ENCODE data around the gene RAB44. TPM values are rescaled to one million over a fixed set of nuclear protein-coding genes. Genes with fewer than 3 reads are reported as not detected.
"Not testable (repeated sequence)": the region's sequence is repeated elsewhere in the genome, so short reads cannot be mapped to it uniquely, and the experiment has no call there.

Gene RAB44
- polyA plus RNA-seq, 1 donor, result 0.12 TPM

DNA sequence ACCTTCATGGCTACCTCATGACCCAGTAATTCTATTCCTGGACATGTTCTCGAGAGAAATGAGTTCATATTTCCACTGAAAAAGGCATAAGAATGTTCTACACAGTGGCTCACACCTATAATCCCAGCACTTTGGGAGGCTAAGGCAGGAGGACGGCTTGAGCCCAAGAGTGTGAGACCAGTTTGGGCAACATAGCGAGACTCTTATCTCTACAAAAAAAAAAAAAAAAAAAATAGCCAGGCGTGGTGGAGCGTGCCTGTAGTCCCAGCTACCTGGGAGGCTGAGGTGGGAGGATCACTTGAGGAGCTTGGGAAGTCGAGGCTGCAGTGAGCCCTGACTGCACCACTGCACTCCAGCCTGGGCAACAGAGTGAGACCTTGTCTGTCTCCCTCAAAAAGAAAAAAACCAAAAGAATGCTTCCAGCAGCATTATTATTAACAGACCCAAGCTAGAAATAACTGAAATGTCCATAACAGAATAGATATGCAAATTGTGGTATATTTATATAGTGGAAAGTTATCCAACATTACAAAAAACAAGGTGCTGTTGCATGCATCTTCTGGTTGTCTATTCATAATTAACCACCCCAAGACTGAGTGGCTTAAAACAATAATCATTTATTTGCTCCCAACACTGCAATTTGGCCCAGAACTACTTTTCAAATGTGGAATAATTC is 9.4 kb upstream of the RAB44 start:
- DNase-seq, result no peak

DNA sequence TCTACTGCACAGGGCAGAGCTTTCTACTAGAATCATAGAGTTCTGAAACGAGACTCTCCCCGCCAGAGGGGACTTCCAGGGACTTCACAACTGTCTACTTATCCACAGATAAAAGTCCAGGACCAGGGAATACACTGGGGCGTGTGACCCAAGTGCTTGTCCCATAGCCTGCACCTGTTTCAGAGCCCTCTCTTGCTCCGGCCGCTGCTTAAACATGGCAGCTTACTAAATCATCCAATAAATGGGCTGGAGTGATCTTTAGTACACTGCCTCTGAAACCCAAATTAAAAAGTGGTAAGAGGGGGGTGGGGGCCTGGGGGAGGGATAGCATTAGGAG is 8.9 kb upstream of the RAB44 start:
- no peak for DNase-seq

DNA sequence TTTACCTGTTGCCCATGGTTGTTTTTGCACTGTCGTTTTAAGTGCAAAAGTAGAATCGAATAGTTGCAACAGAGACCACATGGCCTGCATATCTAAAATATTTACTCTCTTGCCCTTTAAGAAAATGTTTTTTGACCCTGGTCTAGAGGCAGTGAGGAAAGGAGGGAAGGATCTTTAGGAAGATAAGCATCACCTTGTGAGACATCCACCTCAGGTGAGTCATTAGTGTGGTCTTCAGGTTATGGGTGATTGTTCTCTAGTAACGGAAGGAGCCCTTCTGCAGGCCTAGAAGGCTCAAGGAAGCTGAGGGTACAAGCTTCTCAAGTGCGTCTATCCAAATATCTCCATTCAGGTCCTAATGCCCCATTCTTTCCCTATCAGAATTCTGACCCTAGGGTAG is 6.6 kb upstream of the RAB44 start:
- DNase-seq, result no peak

DNA sequence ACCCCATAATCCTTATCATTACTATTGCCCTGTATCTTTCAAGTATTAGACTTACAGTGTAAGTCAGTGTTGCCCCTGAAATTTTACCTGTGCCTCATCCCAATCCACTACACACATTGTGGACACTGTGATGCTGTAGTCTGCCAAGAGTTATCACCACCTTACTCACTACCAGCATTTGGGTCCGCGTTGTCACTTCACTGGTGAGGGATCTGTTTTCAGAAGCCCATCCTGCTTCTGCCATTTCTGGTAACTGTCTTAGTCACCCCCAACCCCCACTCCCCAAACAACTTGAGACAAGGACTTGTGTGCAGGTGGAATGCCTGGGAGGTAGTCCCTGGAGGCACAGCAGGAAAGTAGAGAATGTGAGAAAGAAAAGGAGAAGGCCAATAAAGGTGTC is 6.0 kb upstream of the RAB44 start:
- DNase-seq, result no peak

DNA sequence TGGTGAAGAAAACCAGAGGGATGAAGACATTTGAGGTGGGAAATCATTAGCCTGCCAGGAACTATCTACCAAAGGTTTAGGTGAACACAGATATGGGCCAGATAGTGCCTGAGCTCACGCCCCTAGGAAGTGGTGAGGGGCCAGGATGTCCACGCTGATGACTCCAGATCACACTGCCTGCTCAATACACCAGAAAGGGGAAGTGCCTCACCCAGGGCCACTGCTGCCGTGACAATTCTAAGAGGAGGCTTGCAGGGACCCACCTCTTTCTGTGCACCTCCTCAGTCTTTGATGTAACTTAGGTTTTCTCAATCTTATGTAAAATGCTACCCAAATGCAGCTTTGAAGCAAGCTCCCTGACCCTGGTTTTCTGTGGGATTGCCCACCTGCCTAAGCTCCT is 5.4 kb upstream of the RAB44 start:
- DNase-seq, result no peak

DNA sequence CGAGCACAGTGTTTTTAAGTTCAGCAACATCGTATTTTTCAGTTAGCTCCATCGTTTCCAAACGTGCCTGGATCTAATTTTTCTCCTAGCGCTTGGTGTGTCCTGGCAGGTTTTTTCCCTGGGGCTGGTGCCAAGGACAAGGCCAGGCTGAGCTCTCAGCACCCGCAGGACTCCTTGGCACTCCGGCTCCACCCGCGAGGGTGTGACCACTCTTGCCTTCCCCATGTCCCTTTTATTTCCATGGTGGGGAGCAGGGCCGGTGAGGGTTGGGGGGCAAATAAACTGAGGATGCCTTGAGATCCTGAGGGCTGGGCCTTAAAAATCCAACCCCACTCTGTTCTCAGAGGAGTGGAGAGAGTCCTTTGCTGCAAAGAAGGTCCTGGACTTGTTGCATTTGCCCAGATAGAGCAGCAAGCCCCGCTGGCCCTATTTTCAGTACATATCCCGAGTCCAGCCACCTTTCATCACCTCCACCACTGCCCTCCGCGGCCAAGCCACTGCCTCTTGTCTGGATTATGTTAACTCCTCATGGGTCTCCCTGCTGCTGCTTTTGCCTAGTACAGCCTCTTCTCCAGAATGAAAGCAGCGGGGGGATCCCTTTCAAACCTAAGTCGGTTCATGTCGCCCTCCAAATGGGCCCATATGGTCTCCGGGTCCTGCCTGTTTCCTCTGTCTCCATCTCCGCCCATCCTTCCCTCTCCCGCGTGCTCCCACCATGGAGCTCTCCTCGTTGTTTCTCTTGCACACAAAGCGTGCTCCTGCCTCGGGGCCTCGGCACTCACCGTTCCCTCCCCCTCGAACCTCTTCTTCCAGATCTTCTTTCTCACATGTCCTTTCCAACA is 4.5 kb upstream of the RAB44 start:
- DNase-seq, result no peak

DNA sequence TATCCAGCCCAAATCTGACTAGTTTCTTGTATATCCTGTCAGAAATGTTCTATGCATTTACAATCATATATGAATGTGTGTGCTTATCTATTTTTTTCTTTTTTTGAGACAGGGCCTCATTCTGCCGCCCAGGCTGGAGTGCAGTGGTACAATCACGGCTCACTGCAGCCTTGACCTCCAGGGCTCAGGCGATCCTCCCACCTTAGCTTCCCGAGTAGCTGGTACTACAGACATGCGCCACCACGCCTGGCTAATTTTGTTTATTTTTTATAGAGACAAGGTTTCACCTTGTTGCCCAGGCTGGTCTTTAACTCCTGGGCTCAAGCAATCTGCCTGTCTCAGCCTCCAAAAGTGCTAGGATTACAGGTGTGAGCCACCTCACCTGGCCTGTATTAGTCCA is 3.0 kb upstream of the RAB44 start:
- DNase-seq, result no peak

DNA sequence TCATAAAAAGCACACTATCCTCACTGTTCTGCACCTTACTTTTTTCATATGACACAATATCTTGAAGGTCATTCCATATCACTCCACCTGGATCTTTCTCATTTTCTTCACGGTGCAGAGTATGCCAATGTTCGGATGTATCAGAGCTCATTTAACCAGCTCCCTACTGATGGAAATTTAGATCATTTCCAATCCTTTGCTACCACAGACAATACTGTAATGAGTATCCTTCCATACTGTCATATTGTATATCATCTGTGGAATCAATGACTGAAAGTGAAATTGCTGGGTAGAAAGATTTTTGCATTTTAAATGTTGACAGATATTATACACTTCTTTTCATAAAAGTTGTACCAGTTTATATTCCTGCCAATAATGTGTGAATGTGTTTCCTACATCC is 2.2 kb upstream of the RAB44 start:
- DNase-seq, result no peak

DNA sequence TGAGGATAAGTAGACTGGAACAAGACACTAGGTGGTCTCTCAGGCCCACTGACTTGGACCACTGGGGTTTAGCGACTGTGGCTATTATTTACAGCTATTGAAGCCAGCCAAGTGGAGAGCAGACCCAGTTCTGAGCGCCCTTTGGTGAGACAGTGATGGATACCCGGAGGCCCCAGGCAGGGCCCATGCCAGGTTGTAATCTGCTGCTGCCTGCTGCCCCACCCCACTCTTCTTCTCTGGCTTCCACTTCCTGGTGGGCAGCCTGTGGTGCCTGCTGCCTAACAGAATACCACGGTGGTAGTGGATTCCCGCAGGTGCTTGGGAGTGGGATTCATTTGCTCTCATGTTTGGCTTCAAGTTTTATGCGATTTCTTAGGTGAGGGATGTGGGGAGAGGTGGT is 570 bp downstream of the RAB44 start:
- DNase-seq, result no peak

DNA sequence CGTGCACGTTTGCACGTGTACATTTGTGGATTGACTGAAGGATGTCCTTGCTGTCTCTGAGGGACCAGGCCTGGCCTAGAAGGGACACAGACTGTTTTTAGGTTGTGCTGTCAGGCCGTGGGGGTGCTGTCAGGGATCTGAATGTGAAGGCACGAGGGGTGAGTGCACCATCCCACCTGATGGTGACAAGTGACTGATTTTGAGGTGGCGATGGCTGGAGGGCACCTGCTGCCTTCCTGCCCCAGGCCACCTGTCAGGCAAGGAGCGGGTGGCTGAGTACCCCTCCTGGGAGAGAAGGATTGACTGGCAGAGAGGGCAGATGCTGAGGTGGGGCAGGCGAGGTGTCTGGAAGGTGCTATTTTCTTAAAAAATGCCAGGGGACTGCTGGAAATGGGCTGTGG is 1.2 kb downstream of the RAB44 start:
- DNase-seq, result no peak

DNA sequence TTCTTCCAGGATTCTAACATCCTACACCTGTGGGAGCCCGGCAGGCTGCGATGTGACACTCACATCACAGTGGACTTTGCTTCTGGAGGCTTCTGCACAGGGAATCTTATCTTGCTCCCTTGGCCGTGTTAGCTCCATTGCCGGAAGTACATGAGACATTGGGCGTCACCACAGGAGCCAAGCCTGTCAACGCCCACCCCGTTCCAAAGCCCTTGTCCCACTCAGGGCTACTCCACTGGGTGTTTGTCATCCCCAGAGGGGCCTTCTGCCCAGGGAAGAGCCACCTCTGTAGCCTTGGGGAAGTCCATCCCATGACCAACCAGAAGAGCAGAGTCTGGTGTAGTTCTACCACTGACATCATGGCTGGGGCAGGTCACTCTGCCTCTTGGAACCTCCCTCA is 1.7 kb downstream of the RAB44 start:
- DNase-seq, result no peak

DNA sequence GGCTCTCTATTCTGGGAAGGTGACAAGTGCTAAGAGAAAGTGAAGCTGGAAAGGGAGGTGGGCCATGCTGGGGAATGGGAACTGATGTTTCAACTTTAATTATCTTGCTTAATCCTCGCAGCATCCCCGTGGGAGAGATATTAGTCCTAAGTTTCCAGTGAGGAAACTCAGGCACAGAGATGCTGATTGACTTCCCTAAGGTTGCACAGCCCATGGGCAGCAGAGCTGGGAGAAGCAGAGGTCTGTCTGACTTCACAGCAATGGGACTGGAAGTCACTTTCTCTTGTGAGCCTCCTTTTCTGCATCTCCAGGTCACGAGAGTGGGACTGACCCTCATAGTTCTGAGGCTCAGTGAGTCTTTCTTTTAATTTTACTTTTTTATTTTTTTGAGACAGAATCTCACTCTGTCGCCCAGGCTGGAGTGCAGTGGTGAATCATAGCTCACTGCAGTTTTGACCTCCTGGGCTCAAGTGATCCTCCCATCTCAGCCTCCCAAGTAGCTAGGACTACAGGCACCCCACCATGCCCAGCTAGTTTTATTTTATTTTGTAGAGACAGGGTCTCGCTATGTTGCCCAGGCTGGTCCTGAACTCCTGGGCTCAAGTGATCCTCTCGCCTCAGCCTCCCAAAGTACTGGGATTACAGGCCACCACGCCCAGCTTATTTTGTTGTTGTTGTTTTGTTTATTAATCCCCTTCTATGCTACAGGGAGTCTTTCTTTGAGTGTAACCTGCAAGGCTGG is 2.6 kb downstream of the RAB44 start:
- DNase-seq, result no peak

DNA sequence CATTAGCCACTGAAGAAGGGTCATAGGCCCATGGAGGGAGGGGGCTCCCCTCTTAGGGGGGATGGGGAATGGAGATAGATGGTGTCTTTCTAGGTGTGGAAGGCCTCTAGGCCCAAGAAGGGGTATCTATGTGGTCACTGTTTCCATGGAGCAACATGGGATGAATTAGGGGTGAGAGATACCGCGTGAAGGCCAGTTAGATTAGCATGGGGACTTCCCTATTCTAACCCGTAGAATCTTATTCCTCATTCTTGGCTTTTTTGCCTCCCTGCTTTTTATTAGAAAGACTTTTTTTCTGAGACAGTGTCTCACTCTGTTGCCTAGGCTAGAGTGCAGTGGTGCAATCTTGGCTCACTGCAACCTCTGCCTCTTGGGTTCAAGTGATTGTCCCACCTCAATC is 3.2 kb downstream of the RAB44 start:
- DNase-seq, result no peak

DNA sequence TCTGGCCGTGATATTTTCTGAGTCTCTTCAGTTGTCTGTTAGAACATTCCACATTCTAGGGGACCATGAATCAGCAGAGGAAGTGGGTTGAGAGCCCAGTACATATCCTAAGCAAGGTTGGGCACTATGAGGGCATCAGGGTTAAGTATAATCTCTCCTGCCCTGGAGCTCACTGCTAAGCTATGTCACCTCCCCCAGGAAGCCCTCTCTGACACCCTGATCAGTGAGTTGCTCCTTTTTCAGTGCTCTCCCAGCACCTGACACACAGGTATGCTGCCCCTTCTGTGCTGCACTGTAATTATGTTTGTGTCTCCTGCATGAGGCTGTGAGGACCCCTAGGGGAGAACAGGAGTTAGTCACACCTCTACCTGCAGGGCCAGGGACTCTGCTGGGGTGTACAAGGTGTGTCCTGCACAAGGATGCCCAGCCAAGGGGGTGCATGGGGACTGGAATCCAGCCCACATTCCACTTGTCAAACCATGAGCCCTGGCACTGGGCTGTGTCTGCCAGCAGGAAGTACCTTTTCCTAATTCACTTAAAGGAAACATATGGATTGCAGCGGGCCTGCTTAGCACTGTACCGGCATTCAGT is 3.9 kb downstream of the RAB44 start:
- no peak for DNase-seq

DNA sequence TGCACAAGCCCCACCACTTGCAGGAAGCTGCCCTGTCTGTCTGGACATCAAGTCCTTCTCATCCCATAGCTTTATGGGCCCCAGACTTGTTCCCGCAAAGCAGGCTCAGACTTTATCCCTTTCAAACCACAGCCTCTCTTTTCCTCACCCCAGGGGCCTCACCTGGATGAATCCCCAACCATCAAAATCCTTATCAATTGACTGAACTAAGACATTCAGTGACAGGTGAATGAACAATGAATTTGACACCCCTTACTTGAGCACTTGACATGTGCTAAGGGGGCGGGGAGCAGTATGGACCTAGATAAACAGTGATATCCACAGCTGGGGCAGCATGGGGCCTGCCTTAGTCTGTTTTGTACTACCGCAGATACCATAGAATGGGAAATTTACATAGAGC is 5.0 kb downstream of the RAB44 start:
- DNase-seq, result no peak

DNA sequence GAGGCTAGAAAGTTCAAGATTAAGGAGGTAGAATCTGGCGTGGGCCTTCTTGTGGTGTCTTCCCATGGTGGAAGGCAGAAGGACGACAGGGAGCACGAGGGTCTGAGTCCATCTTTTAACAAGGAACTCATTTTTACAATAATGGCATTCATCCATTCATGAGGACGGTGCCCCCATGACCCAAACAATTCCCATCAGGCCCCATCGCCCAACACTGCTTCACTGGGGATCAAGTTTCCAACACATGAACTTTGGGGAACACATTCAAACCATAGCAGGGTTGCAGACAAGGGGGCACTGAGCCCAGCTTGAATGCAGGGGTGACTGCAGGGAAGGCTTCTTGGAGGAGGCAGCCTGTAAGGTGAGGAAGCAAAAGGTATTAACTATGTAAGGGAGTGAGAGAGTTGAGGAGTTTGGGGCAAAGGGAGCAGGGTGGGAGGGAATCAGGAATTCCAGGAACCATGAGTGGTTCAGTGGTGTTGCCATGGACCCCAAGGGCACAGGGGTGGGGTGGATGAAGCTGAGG is 5.5 kb downstream of the RAB44 start:
- DNase-seq, result no peak

DNA sequence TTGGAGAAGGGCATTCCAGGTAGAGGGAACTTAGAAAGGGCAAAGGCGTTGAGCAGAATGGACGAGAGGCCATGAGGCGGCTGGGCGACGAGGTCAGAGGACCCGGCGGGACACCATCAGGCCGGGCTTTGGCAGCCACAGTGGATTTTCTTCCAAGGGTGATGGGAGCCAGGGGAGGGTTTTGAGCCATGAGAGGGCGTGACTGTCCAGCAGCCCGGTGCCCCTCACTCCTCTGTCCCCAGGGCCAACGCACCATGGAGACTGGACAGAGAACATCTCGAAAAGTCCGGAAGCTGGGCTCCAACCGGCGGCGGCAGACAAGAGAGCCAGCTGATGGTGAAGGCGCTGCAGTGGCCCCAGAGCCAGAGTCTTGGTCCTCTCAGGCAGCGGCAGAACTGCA is 6.4 kb downstream of the RAB44 start:
- no peak for DNase-seq

DNA sequence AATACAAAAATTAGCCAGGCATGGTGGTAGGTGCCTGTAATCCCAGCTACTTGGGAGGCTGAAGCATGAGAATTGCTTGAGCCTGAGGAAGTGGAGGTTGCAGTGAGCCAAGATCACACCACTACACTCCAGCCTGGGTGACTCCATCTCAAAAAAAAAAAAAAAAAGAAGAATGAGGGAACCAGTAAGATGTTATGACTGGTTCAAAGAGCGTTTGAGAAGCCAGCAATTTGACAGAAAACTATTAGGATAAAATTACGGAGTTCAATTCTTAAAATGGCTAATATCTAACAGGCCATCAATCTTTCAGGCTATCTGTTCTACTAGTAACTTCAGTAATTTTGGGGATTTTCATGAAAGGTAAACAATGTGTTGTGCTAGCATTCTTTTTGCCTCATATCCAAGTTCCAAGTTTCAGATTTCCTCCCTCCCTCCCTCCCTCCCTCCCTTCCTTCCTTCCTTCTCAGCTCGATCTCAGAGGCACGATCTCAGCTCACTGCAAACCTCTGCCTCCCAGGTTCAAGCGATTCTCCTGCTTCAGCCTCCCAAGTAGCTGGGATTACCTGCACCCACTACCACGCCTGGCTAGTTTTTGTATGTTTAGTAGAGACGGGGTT is 7.4 kb downstream of the RAB44 start:
- DNase-seq, result not testable (repeated sequence)

DNA sequence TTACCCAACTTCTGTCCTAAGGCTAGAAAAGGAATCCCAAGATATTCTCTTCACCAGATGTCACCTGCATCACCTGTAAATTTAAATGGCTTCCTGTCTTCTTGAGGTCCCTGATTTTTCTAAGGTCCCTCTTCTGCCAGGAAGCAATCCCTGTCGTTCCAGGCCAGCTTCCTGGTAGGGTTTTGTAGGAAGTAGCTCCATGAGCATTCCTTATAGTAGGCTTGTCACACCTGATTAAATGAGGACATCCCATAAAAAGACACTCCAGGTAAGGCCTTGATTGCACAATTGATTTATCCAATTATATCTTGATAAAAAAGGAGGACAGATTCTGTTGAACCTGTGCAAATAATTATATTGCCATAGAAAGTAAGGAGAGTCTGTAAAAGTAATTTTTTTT is 8.7 kb downstream of the RAB44 start:
- no peak for DNase-seq

DNA sequence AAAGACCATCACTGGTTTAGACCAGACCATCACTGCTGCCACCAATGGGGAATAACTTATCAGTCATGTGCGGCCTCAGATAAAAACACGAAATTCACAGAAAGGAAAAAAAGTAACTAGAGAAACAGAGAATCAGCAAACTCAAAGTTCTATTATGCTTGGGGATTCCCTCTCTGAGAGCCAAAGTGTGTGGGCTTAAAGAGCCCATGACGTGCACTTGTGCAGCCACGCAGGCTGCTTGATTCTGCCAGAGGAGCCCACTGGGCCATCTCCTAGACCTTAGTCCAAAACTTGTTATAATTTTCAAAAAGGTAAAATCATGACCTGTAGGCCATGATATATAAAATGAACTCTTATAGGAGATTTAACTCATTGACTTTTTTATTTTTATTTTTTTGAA is 15.2 kb downstream of the RAB44 start:
- no peak for DNase-seq

DNA sequence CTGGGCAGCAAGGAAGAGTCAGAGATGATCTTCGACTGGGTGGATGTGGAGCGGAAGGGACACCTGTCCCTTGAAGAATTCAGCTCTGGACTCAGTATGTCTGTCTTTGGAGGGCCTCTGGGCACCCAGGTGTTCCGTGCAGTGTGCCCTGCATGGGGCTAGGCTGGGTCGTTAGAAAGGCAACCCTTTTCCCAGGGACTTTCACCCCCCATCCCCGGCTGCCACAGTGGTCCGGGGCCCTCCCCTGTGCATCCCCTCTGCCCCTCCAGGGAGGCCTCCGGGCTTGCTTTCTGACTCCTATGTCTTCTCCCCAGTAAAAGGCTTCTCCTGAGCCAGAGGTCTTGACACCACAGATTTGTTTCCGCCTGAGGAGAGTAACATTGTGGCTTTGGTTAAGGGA is 16.2 kb downstream of the RAB44 start:
- DNase-seq, result no peak

DNA sequence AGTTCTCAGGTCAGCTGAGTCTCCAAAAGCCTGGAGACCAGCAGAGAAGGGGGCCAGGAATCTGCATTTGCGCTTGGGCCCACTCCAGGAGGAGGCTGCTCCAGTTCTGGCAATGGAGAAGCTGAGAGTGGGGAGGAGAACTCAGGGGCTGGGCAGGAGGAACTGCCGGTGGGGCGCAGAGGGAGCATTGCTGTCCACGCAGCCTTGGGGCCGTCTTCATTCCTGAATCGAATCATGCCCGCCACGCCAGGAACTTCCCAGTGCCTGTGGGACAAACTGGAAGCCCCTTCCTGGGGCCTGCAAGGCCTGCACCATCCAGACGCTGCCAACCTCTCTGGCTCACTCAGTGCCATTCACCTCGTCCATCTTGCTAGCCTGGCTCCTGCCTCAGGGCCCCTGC is 16.9 kb downstream of the RAB44 start:
- no peak for DNase-seq

DNA sequence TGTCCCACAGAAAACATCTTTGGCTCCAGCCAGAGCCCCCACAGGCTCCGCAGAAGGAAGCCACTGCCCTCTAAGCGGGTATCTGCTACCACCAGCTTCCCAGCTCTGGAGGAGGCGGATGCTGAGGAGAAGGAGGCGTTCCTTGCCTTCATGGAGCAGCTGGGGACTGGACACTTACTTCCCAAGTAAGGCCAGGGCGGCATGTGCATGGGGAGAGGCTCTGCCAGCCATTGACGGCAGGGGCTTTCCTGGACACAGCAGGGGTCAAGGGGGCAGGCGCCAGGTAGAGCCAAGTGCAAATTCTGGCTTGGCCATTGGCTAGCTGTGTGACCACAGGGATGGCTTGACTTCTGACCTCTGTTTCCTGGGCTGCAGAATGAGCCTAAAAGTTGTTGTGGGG is 17.8 kb downstream of the RAB44 start:
- no peak for DNase-seq
